Endothelial cell of umbilical vein (primary cell): ENCODE results near the gene ZNF141. TPM values are rescaled to one million over a fixed set of nuclear protein-coding genes. Genes with fewer than 3 reads are reported as not detected.

ENCODE experiments used
- BruUV-seq: library from RNA; stranded (reverse); fragments of 400-500 nt; replicated peaks from 2 replicates; lab custom pipeline; 2021; lab: Mats Ljungman, UMichigan
- CTCF ChIA-PET: fragments of 300-600, 350-600 bp; sonication (Branson Sonifier 250); formaldehyde crosslinking; loops from one replicate; lab custom pipeline; 2021; ENCODE audit warnings: antibody characterized with exemption, inconsistent platforms; lab: Charles Lee
- POLR2A ChIA-PET: fragments of 300-600, 350-600 bp; sonication (Branson Sonifier 250); formaldehyde crosslinking; loops from one replicate; lab custom pipeline; 2021; ENCODE audit warnings: antibody characterized with exemption, inconsistent platforms; lab: Charles Lee
- DNase-seq: peaks from one replicate; pipeline ENCODE4 v3.0.0-alpha.2; 2011; ENCODE audit warnings: low read depth, low spot score
- FAIRE-seq: peaks from 2 replicates; lab custom pipeline; 2011; peaks lifted over from hg19 to GRCh38; lab: Jason Lieb, UNC
- H2AFZ ChIP-seq: 2 replicates; pipeline ENCODE4 v1.6.0; 2012; ENCODE audit warnings: low read depth, low read length, control low read depth, inconsistent platforms
- H3K27ac ChIP-seq: 2 replicates; pipeline ENCODE4 v1.5.1; 2011; ENCODE audit warnings: low read depth, mild to moderate bottlenecking, control low read depth, low read length, moderate library complexity; ENCODE audit not compliant: insufficient read depth
- H3K27me3 ChIP-seq, 2 experiments: 2 replicates each; pipeline versions ENCODE4 v1.6.0 to v1.6.1; 2011; ENCODE audit warnings: low read length in 2 of 2, mixed read lengths in 1 of 2; ENCODE audit not compliant: control insufficient read depth in 2 of 2, insufficient read depth in 2 of 2
- H3K36me3 ChIP-seq, 2 experiments: 2 replicates in 1 of 2; 3 replicates in 1 of 2; pipeline ENCODE4 v1.5.1; 2011; ENCODE audit warnings: low read length in 2 of 2, mild to moderate bottlenecking in 1 of 2, moderate library complexity in 1 of 2; ENCODE audit not compliant: control insufficient read depth in 2 of 2, insufficient read depth in 2 of 2; ENCODE audit errors: extremely low read depth in 1 of 2
- H3K4me1 ChIP-seq: 3 replicates; pipeline ENCODE4 v1.5.1; 2011; ENCODE audit warnings: mild to moderate bottlenecking, low read length; ENCODE audit not compliant: control insufficient read depth, insufficient read depth; ENCODE audit errors: extremely low read depth
- H3K4me2 ChIP-seq: 2 replicates; pipeline ENCODE4 v1.6.1; 2011; ENCODE audit warnings: low read length, control low read depth, mixed read lengths; ENCODE audit not compliant: insufficient read depth
- H3K4me3 ChIP-seq, 3 experiments: fragments of 200-600 bp in 1 of 3; sonication (generic), shearing (Covaris generic) in 1 of 3; replicated peaks in 1 of 3; 2 replicates each; pipeline ENCODE4 v1.5.1; 2011 to 2016; ENCODE audit warnings: control low read depth in 3 of 3, low read length in 3 of 3, mild to moderate bottlenecking in 2 of 3, inconsistent platforms in 1 of 3, low read depth in 1 of 3, moderate library complexity in 1 of 3; ENCODE audit not compliant: insufficient read depth in 1 of 3
- H3K79me2 ChIP-seq: 2 replicates; pipeline ENCODE4 v1.6.0; 2012; ENCODE audit warnings: low read length, inconsistent platforms; ENCODE audit not compliant: control insufficient read depth, insufficient read depth
- H3K9ac ChIP-seq: replicated peaks from 2 replicates; pipeline ENCODE3; 2011; ENCODE audit warnings: low read length, control low read depth; ENCODE audit not compliant: insufficient read depth; ENCODE audit errors: extremely low read depth
- H3K9me1 ChIP-seq: replicated peaks from 3 replicates; pipeline ENCODE4 v1.6.0; 2011; ENCODE audit warnings: mild to moderate bottlenecking, low read length; ENCODE audit not compliant: control insufficient read depth, insufficient read depth; ENCODE audit errors: extremely low read depth
- H3K9me3 ChIP-seq: replicated peaks from 2 replicates; pipeline ENCODE4 v1.5.1; 2012; ENCODE audit warnings: low read length, inconsistent platforms; ENCODE audit not compliant: control insufficient read depth, insufficient read depth
- H4K20me1 ChIP-seq: replicated peaks from 2 replicates; pipeline ENCODE3; 2011; ENCODE audit warnings: mild to moderate bottlenecking, low read length; ENCODE audit not compliant: control insufficient read depth, insufficient read depth; ENCODE audit errors: extremely low read depth
- EZH2 ChIP-seq: IDR thresholded peaks from 2 replicates; pipeline ENCODE4 v1.6.1; 2012; ENCODE audit warnings: borderline replicate concordance, low read depth, mild to moderate bottlenecking, moderate library complexity, low read length, inconsistent platforms; ENCODE audit not compliant: severe bottlenecking
- FOS ChIP-seq: IDR thresholded peaks from 2 replicates; pipeline ENCODE4 v1.6.1; 2011; ENCODE audit warnings: mild to moderate bottlenecking, low read length, moderate library complexity, borderline replicate concordance; ENCODE audit not compliant: insufficient read depth
- GATA2 ChIP-seq: IDR thresholded peaks from 2 replicates; pipeline ENCODE4 v1.7.0; 2011; ENCODE audit warnings: low read depth, mild to moderate bottlenecking, moderate library complexity, mixed read lengths, low read length; ENCODE audit not compliant: insufficient read length, insufficient read depth
- MYC ChIP-seq: IDR thresholded peaks from one replicate; pipeline ENCODE4 v1.6.1; 2011; ENCODE audit warnings: mild to moderate bottlenecking, low read depth, low read length
- POLR2A ChIP-seq: IDR thresholded peaks from 2 replicates; pipeline ENCODE4 v1.6.1; 2012; ENCODE audit warnings: low read depth, mild to moderate bottlenecking, control low read depth, low read length
- POLR2AphosphoS5 ChIP-seq: IDR thresholded peaks from 2 replicates; pipeline ENCODE4 v1.6.1; 2012; ENCODE audit warnings: low read depth, mild to moderate bottlenecking, control low read depth, low read length, moderate library complexity; ENCODE audit not compliant: insufficient read depth
- dilution Hi-C: fragments of 300-500 bp; cut with MboI; formaldehyde crosslinking; loops from one replicate; pipeline ENCODE4 v1.15.0; 2019; ENCODE audit warnings: low sequenced_read_pairs; ENCODE audit not compliant: extremely low pct_ligation_motif_present
- intact Hi-C: fragments of 100-400 bp; cut with micrococcal nuclease; formaldehyde crosslinking; loops from one replicate; pipeline ENCODE4 v1.10.0; 2022
- polyA plus RNA-seq, 4 experiments: library from polyadenylated mRNA; depleted of rRNA in 3 of 4; stranded (reverse) in 3 of 4; unstranded in 1 of 4; fragments of >200 nt; gene quantifications; 2 replicates each; pipeline versions ENCODE4 v1.2.1 to v1.2.3, GENCODE V29; 2011 to 2012; ENCODE audit warnings: missing spikeins in 1 of 4
- total RNA-seq: library from RNA; stranded (reverse); gene quantifications from 2 replicates; pipeline ENCODE4 v1.2.3, GENCODE V29; 2021
- TF ChIP-seq, protein P1 (sequence below): IDR thresholded peaks from 2 replicates; pipeline ENCODE4 v1.6.1; 2011; ENCODE audit not compliant: insufficient read depth, insufficient read length
- TF ChIP-seq, protein P2 (sequence below), 2 donors: IDR thresholded peaks; 1 replicate in 1 of 2; 2 replicates in 1 of 2; pipeline ENCODE4 v1.5.1; 2011; ENCODE audit warnings: low read length in 2 of 2, mild to moderate bottlenecking in 2 of 2, moderate library complexity in 2 of 2, control low read depth in 1 of 2, inconsistent platforms in 1 of 2, low read depth in 1 of 2; ENCODE audit not compliant: insufficient read depth in 1 of 2; ENCODE audit errors: extremely low read depth in 1 of 2

The ZNF141 gene
- total and polyA plus RNA-seq, 2 donors (not counting 3 experiments of a cell fraction or from before 2014, with no cell fraction given), result 2.2 to 11.4 TPM

DNA sequence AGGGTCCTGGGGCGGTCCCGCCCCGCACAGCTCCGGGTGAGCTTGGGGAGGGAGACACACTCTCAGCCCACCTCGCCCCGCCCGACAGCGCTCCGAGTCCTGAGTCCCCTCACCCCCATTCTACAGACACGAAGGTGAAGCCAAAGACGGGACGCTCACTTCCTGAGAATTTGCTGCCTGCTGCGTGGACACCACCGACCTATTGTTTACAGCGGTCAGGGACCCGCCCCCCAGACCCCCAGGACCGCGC lies 796 bp upstream of the ZNF141 start:
- H3K9me3 ChIP-seq, result no peaks in the 10 kb centered on the region
- H4K20me1 ChIP-seq, result no peaks in the 10 kb centered on the region
- CTCF ChIA-PET, result no interaction called here
- no TSS peak for BruUV-seq
- no peaks in the 10 kb centered on the region for H3K36me3 ChIP-seq
- peak overlapping the region; percentile 92 for H2AFZ ChIP-seq
- no peaks in the 10 kb centered on the region for H3K9me1 ChIP-seq
- H3K27me3 ChIP-seq, result no peaks in the 10 kb centered on the region
- H3K4me1 ChIP-seq, result peaks cover 3% of the 10 kb centered on the region
- FAIRE-seq (no peak), DNase-seq (no peak)
- dilution Hi-C loops, result no loop called here
- intact Hi-C loops, result loop anchor here (1.0 to 10.0 kb wide), 5 partner anchors 32 to 338 kb away; partner anchors contain the start of genes ATP5ME, MYL5, PIGG and ZNF721
- POLR2A ChIA-PET, result no interaction called here
- H3K9ac ChIP-seq, result no peak overlapping the region
- peak overlapping the region; percentile 22 for H3K4me2 ChIP-seq
- TF ChIP-seq, protein P1, sequence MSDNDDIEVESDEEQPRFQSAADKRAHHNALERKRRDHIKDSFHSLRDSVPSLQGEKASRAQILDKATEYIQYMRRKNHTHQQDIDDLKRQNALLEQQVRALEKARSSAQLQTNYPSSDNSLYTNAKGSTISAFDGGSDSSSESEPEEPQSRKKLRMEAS, result no peak
- TF ChIP-seq, protein P2, sequence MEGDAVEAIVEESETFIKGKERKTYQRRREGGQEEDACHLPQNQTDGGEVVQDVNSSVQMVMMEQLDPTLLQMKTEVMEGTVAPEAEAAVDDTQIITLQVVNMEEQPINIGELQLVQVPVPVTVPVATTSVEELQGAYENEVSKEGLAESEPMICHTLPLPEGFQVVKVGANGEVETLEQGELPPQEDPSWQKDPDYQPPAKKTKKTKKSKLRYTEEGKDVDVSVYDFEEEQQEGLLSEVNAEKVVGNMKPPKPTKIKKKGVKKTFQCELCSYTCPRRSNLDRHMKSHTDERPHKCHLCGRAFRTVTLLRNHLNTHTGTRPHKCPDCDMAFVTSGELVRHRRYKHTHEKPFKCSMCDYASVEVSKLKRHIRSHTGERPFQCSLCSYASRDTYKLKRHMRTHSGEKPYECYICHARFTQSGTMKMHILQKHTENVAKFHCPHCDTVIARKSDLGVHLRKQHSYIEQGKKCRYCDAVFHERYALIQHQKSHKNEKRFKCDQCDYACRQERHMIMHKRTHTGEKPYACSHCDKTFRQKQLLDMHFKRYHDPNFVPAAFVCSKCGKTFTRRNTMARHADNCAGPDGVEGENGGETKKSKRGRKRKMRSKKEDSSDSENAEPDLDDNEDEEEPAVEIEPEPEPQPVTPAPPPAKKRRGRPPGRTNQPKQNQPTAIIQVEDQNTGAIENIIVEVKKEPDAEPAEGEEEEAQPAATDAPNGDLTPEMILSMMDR (IDR thresholded peaks at IDR 0.05; ENCODE audit: extremely low read depth in 1 of 2, insufficient read depth in 1 of 2, low read depth in 1 of 2, low read length in 2 of 2), result no peak
- TF ChIP-seq GATA2 (no peak), EZH2 (no peak), MYC (no peak), POLR2AphosphoS5 (no peak), FOS (no peak), POLR2A (no peak)
- H3K79me2 ChIP-seq, result peaks cover 15% of the 10 kb centered on the region
- H3K27ac ChIP-seq, result no peak overlapping the region
- peak overlapping the region; percentile 24 to 78 (median 39) for H3K4me3 ChIP-seq
